GF-D8 (cell line): ENCODE results near the gene EMP2.

Experiments used
- DNase-seq: peaks from one replicate; lab custom pipeline; 2025; lab: John Stamatoyannopoulos, UW

The EMP2 gene

GRCh38 chr16:10485159-10485558, 95.2 kb downstream of the EMP2 start:
- DNase-seq = no peak

GRCh38 chr16:10480151-10480550, 100.2 kb downstream of the EMP2 start:
- no peak for DNase-seq
